Measurements from ENCODE around the gene FAM177B.

DNA sequence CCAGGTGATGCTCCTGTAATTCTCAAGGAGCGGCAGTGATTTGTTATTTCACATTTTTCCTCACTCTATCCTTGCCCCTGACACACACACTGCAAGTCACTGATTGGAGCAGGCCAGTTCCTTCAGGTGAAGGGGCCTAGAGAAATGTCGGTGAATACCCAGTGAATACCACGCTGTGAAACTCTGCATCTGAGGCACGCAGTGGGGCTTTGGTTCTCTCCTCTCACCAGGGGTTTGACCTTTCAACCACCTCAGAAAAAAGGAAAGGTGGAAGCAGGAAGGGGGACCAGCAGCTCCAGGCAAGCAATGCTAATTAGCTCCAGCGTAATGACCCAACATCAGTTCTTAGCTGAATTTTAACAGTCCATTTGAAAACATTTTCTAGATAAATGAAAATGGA lies 532 bp upstream of the FAM177B start:
- TF ChIP-seq POLR2A (IDR thresholded peaks at IDR 0.05; ENCODE audit: low read length) (no peak), GATA1 (IDR thresholded peaks at IDR 0.05; ENCODE audit: low read depth, low read length) (no peak)
